GM12801 (cell line): Measurements from ENCODE around the gene INPP5A.

Experiments
- TF ChIP-seq, protein P1 (sequence below): IDR thresholded peaks from one replicate; pipeline ENCODE4 v1.5.1; 2011; ENCODE audit warnings: control low read depth; ENCODE audit not compliant: insufficient read length; ENCODE audit errors: extremely low read depth

The INPP5A gene

DNA sequence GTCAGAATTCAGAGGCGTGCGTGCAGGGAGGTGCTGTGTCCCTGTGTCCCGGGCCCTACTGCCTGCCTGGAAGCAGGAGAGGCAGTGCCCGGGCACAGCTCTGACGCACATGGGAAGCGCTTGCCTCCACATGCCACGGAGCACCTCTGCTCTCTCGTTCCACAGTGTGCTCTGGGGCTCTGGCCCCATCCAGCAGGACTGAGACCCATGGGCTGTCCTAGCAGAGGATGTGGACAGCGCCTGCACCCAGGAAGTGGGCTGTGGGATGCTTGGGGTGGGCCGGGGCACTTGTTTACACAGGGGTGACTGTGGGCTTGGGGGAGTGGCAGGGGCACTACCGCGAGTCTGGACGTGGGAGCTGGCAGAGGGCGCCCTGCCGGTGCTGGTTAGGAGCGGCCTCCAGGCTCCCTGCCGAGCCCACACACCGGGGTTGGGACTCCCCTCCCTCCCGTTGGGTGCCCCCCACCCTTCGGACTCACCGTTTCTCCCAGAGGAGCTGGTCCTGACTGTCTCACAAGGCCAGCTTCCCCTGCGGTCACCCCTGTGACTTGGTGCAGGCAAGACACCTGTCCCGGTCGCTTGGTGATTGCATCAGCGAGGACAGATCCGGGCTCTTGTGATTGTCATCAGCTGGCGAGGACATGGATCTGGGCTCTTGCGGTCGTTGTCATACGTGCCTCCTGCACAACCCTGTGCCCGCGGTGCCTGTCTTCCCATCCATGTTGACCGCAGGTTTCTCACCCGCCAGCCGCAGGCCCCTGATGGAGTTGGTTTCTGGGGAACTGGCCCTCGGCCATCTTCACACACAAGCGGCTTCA, 165.2 kb downstream of the INPP5A start:
- TF ChIP-seq, protein P1, sequence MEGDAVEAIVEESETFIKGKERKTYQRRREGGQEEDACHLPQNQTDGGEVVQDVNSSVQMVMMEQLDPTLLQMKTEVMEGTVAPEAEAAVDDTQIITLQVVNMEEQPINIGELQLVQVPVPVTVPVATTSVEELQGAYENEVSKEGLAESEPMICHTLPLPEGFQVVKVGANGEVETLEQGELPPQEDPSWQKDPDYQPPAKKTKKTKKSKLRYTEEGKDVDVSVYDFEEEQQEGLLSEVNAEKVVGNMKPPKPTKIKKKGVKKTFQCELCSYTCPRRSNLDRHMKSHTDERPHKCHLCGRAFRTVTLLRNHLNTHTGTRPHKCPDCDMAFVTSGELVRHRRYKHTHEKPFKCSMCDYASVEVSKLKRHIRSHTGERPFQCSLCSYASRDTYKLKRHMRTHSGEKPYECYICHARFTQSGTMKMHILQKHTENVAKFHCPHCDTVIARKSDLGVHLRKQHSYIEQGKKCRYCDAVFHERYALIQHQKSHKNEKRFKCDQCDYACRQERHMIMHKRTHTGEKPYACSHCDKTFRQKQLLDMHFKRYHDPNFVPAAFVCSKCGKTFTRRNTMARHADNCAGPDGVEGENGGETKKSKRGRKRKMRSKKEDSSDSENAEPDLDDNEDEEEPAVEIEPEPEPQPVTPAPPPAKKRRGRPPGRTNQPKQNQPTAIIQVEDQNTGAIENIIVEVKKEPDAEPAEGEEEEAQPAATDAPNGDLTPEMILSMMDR: no peak

DNA sequence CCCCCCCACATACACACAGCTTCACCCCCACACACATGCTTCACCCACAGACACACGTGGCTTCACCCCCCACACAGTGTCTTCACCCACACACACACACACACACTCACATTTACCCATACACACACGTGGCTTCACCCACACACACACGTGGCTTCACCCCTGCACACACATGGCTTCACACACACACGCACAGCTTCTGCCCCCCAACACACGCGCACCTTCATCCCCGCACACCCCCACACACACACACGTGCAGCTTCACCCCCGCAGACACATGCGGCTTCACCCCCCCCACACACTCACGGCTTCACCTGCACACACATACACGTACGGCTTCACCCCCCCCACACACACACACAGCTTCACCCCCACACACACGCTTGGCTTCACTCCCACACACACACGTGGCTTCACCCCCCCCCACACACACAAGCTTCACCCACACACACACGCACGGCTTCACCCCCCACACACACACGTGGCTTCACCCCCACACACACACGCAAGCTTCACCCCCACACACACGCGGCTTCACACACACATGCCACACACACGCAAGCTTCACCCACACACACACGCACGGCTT, 165.9 kb downstream of the INPP5A start:
- TF ChIP-seq, protein P1: no peak

DNA sequence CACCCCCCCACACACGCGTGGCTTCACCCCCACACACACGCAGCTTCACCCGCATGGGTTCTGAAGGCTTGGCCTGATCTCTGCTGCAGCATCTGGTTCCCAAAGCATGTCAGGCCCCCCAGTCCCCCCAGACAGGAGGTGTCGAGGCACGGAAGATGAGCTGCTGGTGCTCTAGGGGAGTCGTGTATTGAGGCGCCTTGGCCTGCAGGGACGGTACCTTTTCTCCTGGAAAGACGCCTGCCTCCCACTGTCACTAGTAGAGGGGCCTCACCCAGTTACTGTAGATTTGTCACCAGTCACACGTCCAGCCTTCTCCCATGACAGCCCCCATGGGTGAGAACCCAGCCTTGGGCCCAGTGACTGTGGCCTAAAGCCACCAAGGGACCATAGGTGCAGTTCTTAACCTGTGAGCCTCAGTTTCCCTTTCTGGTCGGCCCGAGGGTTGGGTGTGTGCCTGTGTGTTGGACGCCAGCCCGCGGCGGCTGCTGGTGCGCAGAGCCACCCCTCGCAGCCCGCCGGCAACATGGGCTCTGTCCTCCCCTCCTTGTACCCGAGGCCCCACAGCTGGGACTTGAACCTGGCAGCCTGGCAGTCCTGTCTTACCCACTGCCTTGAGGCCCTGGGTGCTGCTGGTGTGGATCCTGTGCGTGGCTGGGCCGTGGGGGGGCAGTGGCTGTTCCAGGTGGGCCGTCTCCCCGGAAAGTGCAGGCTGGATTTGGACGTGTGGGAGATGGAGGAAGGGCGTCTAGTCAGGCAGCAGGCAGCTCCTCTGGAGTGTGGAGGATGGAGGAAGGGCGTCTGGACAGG, 166.6 kb downstream of the INPP5A start:
- TF ChIP-seq, protein P1: no peak

DNA sequence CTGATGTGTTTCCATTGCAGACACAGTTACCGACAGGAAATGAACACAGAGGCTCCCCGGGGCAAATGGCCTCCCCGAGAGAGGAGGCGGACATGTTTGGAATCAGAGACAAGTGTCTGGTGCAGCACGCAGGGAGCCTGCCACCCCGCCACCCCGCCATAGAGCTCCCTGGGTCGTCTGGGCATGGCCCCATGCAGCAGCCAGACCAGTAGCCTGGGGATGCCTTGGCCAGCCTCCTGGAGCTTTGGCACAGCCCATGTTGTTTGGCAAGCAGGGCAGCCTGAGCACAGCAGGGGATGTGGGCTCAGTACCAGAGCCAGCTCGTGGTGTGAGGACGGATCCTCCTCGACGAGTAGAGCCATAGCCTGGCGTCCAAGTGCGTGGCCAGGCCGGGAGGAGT, 167.6 kb downstream of the INPP5A start:
- TF ChIP-seq, protein P1: no peak

DNA sequence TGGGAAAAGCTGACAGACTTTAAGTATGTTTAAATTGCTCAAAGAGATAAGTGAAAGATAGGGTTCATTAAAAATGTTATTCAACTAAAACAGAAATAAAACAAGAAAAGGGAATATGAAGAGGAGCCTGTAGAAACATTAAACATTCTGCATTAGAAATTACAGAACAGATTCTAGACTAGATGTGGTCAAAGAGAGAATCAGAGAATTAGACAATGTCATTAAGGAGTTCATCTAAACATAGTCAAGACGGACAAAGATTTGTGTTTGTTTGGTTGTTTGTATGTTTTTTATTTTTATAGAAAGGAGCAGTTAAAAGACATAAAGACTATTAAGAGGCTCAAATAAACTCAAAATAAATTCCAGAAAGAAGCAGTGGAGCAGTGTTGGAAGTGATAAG, 168.4 kb downstream of the INPP5A start:
- TF ChIP-seq, protein P1: no peak

DNA sequence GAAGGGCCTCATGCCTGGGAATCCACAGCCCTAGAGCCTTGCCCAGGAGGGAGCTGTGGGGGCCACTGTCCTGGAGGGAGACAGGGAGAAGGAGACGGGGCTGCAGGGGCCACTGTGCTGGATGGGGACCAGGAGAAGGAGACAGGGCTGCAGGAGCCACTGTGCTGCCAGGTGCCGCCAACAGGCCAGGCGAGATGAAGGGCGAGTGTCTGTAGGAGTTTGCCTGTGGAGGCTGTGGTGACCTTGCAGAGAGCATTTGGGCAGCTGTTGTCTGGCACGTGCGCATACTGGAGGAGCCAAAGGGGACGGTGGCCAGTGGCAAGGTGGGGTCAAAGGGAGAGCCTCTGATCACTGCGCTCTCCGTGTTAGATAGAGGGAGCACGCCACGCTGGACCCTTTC, 169.1 kb downstream of the INPP5A start:
- TF ChIP-seq, protein P1: no peak

DNA sequence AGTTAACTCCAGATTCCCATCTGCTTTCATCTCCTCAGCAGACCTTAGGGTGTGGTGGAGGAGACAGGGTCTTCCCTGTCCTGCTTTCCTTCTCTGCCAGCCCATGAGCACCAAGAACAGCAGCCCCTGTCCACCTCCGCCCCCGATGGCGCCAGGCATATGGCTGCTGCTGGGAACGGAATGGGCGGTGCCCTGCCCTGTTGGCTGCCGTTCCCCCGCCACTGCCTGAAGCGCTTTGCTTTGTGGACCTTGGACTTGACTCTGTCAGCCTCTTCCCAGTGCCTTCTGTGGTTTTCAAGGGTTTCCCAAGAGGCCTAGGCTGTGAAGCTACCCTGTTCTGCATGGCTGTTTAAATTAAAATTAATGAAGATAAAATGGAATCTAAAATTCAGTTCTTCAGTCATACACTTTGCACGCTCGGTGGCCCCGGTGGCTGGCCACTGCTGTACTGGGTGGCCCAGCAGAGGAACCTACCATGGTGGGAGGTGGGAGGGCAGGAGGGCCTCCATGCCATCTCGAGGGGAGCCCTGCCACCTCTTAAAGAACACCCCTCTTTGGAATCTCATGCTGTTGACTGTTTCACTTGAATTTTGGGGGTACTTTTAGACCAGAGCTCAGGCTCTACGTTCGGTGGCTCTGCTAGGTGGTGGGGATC, 169.7 kb downstream of the INPP5A start:
- TF ChIP-seq, protein P1: no peak
